GM18870 (cell line): Measurements from ENCODE around the gene CNTNAP1.
"Not testable (repeated sequence)": the region's sequence is repeated elsewhere in the genome, so short reads cannot be mapped to it uniquely, and the experiment has no call there.

Experiments used
- ATAC-seq: cut with Tn5 transposase; IDR thresholded peaks from one replicate; pipeline ENCODE4 v1.9.1; 2021; ENCODE audit warnings: moderate library complexity; ENCODE audit not compliant: unreplicated experiment

Gene CNTNAP1

DNA sequence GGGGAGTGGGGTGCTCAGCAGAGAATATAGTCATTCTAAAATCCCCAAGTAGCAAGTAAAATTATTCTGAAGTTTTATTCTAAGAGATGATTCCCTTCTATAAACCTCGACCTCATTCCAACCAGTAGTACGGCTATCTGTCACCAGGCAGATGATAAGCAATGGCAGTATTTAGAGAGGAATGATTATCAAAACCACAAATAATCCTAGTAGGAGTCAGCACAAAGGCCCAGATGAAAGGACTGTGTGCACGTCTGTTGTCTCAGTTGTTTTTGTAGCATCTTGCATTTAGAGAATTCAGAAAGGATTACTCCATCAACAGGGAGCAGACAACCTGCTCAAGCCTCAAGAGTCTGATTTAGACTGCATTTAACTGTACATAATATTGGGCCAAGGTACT is 41.3 kb downstream of the CNTNAP1 start:
- ATAC-seq, result no peak

DNA sequence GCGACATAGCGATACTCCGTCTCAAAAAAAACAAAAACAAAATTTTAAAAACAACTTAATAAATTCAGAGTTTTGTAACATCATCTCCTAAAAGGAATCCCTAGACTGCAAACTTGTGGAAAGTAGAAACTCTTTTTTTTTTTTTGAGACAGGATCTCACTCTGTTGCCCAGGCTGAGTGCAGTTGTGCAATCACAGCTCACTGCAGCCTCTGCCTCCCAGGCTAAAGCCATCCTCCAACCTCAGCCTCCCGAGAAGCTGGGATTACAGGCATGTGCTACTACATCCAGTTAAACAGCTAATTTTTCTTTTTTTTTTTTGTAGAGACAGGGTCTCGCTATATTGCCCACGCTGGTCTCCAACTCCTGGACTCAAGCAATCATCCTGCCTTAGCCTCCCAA is 42.8 kb downstream of the CNTNAP1 start:
- no peak for ATAC-seq

DNA sequence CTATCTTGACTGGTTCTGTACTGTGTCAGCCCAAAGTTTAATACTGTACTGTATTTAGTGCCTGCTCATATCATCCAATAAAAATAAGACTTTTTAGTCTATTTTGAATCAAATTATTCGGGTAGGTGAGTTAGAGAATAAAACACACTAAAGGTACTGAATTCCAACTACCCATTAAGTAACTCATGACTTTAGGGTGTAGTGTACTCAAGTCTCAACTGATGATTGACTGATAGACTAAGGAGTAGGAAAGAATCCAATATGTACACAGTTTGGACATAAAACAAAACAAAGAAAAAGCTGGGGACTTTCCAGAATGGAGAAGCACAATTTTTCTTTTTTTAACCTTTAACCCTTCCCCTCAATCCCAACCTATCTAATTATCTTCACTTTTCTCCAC is 58.4 kb downstream of the CNTNAP1 start:
- no peak for ATAC-seq

DNA sequence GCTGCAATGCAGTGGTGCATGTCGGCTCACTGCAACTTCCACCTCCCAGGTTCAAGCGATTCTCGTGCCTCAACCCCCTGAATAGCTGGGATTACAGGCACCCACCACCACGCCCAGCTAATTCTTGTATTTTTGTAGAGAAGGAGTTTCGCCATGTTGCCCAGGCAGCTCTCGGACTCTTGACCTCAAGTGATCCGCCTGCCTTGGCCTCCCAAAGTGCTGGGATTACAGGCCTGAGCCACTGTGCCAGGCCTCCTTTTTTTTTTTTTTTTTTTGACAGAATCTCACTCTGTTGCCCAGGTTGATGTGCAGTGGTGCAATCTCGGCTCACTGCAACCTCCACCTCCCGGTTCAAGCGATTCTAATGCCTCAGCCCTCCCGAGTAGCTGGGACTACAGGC is 60.6 kb downstream of the CNTNAP1 start:
- not testable (repeated sequence) for ATAC-seq

DNA sequence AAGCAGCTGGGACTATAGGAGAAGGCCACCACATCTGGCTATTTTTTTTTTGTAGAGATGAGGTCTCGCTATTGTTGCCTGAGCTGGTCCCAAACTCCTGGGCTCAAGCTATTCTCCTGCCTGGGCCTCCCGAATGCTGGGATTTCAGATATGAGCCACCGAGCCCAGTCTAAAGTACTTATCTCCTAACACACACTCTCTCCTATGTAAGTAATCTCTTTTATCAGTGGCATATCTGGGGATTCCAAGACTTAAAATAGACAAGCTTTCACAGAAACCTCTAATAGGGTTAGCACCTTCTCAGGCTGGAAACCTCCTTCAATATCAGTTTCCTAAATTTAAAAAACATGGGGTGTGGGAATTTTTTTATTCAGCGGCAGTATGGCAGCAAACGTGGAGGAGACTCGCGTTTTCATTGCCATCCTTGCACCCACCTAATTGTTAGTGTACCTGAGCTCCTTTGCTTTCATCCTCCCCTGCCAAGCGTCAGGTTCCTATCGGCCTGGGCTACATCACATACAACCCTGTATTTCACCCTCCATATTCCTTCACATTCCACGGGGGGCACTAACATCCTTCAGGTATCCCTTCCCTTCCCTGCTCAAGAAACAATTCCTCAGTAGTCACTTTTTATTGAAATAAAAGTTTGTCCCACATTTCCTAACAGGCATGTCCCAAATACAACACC is 61.4 kb downstream of the CNTNAP1 start:
- no peak for ATAC-seq

DNA sequence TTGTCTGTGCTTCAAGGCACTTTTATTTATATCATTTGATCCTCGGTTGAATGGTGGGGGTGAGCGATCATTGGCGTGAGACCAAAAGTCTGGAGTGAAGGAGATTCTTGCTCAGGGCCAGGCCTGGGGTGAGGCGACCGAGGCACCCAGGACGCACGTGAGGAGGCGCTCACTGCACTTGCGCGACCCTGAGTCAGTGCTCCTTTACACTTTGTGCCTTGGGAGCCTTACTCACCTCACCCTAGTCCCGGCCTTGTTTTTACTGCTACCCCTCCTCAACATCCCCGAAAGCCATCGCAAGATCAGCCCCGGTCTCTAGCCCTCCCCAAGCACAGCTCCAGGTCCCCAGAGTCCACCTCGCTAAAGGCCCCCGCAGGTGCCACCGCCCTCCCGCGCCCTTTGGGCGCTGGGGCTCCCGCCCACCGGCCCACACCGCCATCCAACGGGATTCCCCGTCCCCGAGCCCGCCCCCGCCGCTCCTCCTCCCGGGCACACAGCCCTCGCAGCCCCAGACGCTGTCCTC is 62.0 kb downstream of the CNTNAP1 start:
- ATAC-seq, result peak; percentile 43

DNA sequence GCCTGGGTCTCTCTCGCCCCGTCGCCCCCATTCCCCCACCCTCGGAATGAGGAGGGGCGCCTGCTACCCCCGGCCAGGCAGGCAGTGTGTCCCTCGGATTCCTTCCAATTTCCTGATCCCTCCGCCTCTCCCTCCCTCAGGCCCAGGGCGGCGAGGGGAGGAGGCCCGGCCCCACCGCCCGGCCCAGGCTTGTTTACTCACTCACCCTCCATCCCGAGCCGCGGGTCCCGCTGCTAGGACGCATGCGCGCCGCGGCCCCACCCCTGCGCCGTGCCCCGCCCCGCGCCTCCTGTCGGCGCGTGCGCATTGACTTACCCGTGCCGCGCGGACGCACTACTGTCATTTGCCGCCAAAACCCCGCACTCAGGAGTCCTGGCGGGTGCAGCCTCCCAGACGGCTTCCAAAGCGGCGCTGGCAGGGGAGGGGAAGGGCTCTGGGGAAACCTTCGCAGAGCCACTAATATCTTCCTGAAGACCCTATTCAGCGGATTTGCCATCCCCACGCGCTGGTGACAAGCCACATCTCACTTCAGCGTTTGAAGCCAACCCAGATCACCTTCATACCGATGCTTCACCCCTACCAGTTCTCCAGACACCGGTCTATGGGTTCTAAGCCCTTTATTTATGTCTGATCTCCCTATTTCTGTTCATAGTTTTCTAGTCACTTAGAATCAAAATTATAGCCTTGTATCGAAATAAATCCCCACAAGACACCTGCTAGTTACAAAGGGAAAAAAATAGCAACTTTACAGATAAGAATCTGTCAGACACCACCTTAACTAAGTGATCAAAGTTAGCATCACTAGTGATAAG is 62.7 kb downstream of the CNTNAP1 start, which contains the start of gene EZH1:
EZH1 (minus strand) TSS at position 235 of the 812 bp plus-strand sequence. CDS start 16,099 bp downstream, outside the sequence.
- peak; percentile 69 for ATAC-seq

DNA sequence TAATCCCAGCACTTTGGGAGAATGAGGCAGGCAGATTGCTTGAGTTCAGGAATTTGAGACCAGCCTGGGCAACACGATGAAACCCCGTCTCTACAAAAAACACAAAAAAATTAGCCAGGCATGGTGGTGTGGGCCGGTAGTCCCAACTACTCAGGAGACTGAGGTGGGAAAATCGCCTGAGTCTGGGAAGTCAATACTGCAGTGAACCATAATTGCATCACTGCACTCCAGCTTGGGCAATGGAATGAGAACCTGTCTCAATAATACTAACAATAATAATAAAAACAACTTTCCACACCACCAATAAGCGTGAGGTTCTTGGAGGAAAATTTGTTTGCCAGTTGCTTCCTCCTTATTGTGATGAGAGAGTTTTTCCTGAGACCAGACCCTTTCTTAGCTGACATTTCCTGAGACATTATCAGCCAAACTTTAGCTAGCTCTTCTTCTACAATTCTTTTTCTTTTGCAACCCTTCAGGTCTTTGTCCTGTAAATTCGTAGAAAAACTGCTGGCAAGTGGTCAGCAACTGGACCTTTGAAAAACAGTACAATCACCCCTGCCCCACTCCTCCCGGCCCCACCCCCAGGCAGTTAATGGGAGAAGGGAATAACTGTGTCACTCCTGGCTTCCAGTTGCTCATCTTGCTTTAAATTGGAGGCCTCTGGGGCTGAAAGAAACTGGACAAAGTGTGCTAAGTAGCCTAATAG is 66.0 kb downstream of the CNTNAP1 start:
- no peak for ATAC-seq

DNA sequence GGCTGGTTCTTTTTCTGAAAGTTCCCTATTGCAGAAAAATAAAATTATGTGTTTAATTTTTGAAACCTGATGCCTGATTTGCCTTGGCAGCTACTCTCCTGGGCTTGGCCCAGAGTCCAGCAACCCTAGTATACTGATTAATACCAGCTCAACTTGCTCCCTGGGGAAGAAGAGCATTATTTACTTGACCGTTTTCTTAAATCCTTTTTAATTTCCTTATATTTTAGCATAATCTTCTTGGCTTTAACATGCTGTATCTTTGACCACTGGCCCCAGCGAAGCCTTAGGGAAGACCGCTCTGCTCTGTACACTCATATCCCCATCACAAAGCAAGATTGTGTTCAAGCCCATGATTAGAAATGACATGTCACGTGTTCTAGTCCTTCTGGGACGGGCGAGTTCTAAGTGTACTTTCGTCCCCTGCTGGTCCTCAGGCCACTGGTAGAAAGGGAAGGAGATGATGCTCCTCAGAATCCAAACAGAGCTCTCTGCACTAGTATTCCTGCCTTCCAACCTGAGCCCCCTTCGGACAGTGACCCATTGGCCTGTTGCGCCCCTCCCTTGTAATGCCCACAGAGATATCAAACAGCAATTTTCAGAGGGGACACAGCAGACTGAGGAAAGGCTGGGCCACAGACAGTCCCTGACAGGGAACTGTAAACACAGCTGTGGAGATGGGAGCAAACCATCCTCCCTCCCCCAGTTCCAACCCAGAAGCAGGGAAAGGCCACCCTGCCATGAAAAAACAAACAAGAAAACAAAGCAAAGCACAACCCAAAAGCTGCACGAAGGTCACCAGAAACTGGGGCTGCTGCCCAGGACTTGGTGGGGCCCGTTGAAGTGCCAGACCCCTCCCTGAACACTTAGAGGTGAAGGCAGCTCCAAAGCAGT is 66.8 kb downstream of the CNTNAP1 start:
- no peak for ATAC-seq
